ENCODE data around the gene C1QTNF8.

The C1QTNF8 gene

DNA sequence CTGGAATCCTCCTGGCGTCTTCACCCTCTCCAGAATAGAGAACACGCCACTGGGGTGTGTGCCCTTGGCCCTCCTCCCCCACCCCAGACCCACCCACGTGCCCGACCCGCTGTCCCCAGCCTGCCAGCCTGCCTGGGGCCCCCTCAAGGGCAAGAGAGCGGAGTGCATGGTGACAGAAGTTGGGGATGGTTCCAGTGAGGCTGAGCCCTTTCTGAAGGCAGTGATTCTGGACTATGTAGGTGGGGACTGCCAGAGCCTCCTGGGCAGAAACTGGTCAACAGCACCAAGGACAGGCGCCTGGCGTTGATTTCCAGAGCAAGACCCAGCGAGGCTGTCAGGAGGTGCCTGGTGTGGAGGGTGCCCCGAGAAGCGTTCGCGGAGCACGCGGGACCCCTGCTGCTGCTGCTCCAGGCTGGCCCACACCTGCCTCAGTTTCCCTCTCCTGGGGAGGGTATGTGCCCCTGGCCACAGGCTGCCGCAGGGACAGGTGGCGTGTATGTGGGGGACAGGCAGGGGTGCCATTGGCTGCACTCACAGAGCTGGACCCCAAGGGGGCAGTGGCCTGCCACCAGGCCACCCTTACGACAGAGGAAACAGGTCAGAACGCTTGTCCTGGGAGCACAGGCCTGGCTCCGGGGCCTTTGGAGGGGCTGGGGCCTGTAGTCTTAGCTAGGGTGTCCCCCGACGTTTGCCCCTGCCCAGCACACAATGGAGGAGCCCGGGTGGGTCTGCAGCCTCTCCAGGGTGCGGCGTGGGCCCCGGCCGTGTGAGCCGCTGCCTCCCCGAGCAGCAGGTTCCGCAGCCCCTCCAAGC is 22.3 kb downstream of the C1QTNF8 start:
- no peak for DNase-seq

DNA sequence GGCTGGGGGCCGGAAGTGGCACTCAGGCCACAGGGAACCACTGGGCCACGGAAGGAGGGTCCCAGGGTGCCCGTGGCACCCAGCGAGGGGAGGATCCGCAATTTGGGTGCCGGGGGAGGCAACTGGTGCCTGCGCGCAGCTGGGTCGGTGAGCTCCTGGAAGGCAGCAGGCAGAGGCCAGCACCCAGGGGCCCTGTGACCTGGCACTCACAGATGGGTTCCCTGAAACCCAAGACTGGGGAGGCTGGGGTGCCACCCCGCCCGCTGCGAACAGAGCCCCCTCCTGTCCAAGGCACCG is 22.8 kb downstream of the C1QTNF8 start:
- no peak for DNase-seq

DNA sequence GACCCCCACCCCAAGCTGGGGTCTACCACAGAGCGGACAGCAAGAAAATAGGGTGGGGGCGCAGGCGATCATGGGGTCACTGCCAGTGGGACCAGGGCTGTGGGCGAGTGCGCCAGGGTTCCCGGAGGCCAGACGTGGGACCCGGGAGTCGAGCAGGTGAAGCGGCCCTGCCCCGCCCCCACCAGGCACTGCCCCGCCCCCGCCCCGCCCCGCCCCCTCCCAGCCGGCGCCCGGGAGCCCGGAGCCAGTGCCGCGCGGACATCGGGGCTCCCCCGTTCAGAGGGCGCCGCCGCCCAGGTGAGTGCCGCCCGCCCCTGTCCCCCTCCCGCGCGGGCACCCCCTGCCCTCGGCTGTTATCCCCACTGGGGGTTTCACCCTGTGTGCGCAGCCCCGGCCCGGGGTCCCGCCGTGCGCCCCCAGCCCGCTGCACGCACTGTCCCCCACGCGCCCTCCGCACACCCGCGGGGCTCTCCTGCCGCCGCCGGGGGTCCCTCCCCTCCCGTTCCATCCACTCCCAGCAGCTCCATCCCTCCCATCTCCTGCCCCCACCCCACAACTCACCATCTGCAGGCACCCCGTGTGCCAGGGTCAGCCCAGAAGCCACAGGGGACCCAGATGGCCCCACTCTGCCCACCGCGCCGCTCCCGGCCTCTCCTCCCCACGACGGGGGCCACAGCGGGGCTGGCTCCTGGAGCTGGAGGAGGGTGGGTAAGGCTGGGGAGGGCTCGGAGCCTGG is 23.4 kb downstream of the C1QTNF8 start, which contains the start of gene SSTR5:
TSS of gene SSTR5 (plus strand) at position 222 of the 736 bp plus-strand sequence. CDS start 6,122 bp downstream, outside the sequence.
- no peak for DNase-seq

DNA sequence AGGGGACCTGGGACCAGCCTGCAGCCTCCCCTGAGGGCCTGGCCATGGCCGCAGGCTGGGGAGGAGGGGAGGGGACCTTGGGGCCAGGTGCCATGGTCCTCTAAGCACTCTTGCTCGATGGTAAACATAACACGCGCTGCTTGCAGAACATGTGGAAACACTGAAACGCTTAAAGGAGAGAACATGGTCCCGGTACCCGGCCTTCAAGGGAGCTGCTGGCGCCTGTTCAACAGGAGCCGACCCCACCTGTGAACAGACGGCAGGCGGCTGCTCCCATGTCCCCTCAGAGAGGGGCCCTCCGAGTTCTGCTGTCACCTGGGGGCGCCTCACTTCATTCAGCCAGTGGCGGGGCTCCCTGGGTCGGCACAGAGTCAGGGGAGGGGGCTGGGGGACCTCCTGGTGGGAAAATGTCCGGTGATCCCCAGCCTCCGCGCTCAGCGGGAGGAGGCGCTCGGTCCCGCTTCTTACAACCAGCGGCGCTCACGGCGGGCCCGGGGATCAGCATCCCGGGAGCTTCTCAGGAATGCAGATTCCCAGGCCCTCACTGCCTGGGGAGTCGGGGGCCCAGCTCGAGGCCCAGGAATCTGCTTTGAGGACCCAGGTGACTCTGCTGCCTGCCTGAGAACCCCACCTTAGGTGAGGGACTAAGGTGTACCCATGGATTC is 24.4 kb downstream of the C1QTNF8 start:
- no peak for DNase-seq

DNA sequence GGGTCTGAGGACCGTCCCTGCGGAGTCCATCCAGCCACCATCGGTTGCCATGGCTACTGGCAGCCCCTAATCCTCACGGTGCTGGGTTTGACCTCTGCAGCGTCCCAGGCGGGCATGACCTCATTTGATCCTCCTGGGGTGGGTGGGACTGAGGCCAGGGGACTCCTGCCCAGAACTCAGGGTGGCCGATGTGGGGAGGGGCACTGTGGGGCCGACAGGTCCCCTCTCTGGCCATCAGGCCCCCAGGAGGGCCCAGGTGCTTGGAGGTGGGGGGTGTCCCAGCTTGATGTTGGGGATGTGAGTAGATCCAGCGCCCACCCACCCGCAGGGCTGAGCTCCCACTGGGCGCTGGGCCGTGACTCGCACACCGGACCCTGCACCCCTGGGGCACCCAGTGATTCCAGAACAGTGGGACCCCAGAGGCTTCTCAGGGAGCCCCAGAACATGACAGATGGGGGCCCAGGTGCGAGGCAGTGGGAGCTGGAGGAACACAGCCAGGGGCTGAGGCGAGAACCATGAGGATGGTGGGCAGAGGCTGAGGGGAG is 25.1 kb downstream of the C1QTNF8 start:
- no peak for DNase-seq

- DNase-seq, result no peak
Observed at GRCh38 chr16:1070084-1070863, 25.8 kb downstream of the C1QTNF8 start.

DNA sequence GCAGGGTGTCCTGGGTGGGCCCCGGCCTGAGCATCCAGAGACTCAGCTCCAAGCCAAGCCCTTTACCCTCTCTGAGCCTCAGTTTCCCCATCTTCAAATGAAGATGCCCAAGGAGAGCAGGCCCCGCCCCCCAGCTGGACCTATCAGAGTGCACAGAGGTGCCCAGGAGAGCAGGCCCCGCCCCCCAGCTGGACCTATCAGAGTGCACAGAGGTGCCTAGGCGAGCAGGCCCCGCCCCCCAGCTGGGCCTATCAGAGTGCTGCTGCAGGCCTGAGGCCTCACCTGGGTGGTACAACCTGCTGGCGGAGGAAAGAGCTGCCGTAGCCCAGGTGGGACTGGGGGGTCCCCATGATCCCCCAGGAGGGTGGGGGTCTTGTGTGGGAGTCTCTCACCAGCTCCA is 26.9 kb downstream of the C1QTNF8 start:
- no peak for DNase-seq

DNA sequence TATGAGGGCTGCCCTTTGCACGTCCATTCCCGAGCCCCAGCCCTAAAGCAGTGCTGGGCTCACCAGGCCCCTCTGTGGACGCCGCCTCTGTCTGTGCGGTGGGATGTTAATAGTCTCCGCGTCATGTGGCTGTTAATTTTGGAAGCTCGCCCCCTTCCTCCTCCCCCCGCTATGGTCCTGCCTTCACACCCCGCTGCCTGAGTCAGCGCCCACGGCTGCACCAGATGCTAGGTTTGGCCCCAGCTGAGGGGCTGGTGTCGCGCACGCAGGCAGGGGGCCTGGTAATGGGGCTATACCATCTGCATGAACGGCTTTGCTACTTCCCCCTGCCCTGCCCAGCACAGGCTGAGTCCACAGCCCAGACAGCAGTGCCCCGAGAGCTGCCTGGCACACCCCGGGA is 27.6 kb downstream of the C1QTNF8 start:
- DNase-seq, result no peak

GRCh38 chr16:1067629-1068028 is 28.4 kb downstream of the C1QTNF8 start:
- DNase-seq, result no peak

GRCh38 chr16:1066584-1067172 is 29.4 kb downstream of the C1QTNF8 start:
- no peak for DNase-seq

DNA sequence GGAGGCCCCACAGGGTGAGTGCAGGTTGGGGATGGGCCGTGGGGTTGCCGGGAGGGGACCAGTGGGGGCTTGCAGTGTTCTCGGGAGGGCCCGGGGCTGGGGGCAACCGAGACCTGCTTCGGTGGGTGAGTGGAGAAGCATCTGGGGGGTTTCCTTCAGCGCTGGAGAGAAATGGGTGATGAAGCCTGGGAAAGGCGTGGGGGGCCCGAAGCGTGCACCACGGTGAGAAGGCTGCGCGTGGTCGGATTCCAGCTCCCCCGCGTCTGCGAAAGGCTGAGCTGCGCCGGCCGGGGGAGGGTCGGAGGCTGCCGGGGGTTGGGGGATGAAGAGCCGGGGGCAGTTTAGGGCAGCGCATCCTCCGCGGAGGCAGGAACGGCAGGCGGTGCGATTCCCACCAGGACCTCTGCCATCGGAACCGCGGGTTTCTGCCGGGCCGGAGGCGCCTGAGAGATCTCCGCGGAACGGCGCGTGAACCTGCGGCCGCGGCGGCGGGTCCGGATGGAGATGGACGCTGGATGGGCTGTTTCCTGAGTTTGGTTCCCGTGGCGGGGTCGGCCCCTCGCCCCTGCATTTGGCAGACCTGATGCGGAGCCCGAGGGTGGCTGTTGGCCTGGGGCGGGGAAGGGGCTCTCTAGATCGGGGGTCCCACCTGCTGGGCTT is 30.4 kb downstream of the C1QTNF8 start:
- DNase-seq, result no peak

DNA sequence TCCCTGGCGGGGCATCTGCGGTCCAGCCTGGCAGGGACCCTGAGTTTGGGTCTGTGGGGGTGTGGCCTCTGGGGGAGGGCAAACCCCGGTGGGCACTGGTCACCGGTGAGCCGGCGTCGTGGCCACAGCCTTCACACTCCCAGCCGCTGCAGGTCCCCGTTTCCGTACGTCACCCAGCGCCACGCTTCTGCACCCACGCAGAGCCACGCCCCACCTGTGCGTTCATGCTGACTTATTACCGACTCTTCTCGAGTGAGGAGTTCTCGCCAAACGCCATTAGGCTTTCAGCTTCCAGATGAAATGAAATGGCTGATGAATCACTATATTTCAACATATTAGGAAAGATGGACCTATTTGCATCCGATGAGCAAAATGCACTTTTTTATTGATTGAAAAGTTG is 32.3 kb downstream of the C1QTNF8 start:
- no peak for DNase-seq

- no peak for DNase-seq
Observed at GRCh38 chr16:1062895-1063294, 33.1 kb downstream of the C1QTNF8 start.

DNA sequence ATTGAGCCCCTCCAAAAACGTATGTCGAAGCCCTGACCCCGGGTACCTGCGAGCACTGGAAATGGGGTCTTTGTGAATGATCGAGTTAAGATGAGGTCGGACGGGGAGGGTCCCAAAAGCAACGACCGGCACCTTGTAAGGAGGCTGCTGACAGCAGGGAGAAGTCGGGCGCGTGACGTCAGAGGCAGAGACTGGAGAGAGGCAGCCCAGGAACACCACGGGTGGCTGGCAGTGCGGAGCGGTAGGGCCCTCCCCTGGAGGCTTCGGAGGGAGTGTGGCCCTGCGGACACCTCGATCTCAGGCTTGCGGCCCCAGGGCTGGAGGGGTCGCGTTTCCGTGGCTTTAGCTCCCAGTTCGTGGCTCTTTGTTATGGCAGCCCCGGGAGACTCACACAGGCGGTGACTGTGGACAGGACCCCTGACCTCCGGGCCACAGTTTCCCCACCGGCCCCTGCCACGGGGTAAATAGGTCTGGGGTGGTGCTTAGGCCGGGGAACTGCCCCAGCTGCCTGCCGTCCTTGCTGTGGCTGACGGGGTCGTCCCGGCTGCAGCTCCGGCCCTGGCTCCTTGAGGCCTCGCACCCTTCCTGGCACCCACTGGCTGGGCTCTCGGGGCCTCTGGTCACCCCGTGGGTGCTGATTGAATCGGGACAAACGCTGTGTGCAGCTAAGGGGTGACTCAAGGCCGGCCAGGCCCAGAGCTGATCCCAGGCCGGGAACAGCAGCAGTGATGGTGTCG is 34.1 kb downstream of the C1QTNF8 start:
- DNase-seq, result no peak

- DNase-seq, result no peak
Observed at GRCh38 chr16:1060416-1061340, 35.4 kb downstream of the C1QTNF8 start.

DNA sequence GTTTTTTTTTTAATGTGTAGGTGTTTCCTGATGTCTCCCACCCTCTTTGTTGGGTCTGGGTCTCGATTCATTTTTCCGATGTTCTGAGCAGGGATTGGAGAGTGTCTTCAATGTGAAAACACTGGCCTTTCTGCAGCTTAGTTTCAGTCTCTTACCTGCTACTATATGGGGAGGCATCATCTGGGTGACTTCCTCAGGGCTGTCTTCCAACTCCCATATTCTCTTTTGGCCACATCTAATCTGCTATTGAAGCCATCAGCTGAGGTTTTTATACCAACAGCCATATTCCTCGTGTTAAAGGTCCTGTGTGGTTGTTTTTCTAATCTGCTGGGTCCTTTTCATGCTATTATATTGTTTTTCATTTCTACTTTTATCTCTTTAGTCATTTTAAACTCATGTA is 36.7 kb downstream of the C1QTNF8 start:
- no peak for DNase-seq

- DNase-seq, result no peak
Observed at GRCh38 chr16:1058216-1058615, 37.8 kb downstream of the C1QTNF8 start.

GRCh38 chr16:1057252-1057932 is 38.7 kb downstream of the C1QTNF8 start:
- DNase-seq, result no peak

DNA sequence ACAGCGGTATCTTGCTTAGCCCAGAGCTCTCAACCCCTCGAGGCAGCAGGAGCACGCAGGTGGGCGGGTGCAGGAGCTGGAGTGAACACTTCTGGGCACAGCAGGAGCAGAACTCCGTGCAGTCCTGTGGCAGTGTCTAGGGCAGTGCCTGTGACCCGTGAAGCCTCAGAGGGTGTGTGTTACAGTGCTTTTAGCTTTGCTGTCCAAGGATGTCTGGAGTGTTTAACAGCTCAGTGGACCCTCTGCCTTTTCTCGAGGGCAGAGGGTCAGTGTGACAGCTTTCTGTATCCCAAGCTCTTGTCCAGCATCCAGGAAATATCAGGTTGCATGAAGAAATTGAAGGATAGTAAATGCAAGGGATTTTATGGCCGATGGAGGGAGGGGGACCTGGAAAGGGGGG is 39.8 kb downstream of the C1QTNF8 start:
- no peak for DNase-seq

Measured in left hindlimb (tissue), 1 donor.